Keratinocyte (primary cell): ENCODE data around the gene RALGPS1. TPM values are rescaled to one million over a fixed set of nuclear protein-coding genes. Genes with fewer than 3 reads are reported as not detected.

ENCODE experiments used
- DNase-seq: peaks from one replicate; pipeline ENCODE4 v3.0.0-alpha.2; 2011; ENCODE audit warnings: low read depth, missing footprints, low spot score
- FAIRE-seq: peaks from 2 replicates; lab custom pipeline; 2011; peaks lifted over from hg19 to GRCh38; lab: Jason Lieb, UNC
- H2AFZ ChIP-seq: 2 replicates; pipeline ENCODE4 v1.6.0; 2012; ENCODE audit warnings: low read length, control low read depth, inconsistent platforms; ENCODE audit not compliant: control insufficient read depth
- H3K27ac ChIP-seq: 2 replicates; pipeline ENCODE4 v1.5.1; 2011; ENCODE audit warnings: low read length; ENCODE audit not compliant: control insufficient read depth, insufficient read depth
- H3K27me3 ChIP-seq: 3 replicates; pipeline ENCODE4 v1.6.0; 2011; ENCODE audit warnings: low read length; ENCODE audit not compliant: control insufficient read depth, insufficient read depth; ENCODE audit errors: extremely low read depth
- H3K36me3 ChIP-seq, 2 experiments: 2 replicates in 1 of 2; 3 replicates in 1 of 2; pipeline ENCODE4 v1.5.1; 2011; ENCODE audit warnings: low read length in 2 of 2, mild to moderate bottlenecking in 1 of 2; ENCODE audit not compliant: control insufficient read depth in 2 of 2, insufficient read depth in 2 of 2; ENCODE audit errors: extremely low read depth in 1 of 2
- H3K4me1 ChIP-seq: 3 replicates; pipeline ENCODE4 v1.5.1; 2011; ENCODE audit warnings: low read length; ENCODE audit not compliant: control insufficient read depth, insufficient read depth; ENCODE audit errors: extremely low read depth
- H3K4me2 ChIP-seq: 3 replicates; pipeline ENCODE4 v1.6.0; 2011; ENCODE audit warnings: low read depth, low read length; ENCODE audit not compliant: control insufficient read depth, insufficient read depth; ENCODE audit errors: extremely low read depth
- H3K4me3 ChIP-seq, 3 experiments: fragments of 200-600 bp in 1 of 3; sonication (generic) in 1 of 3; 2 replicates in 2 of 3; 3 replicates in 1 of 3; pipeline ENCODE4 v1.5.1; 2011 to 2016; ENCODE audit warnings: low read length in 3 of 3, mild to moderate bottlenecking in 3 of 3, control low read depth in 2 of 3, inconsistent platforms in 1 of 3, low read depth in 1 of 3, mixed read lengths in 1 of 3, mixed run types in 1 of 3, moderate library complexity in 1 of 3; ENCODE audit not compliant: control insufficient read depth in 2 of 3, insufficient read depth in 2 of 3; ENCODE audit errors: extremely low read depth in 1 of 3
- H3K79me2 ChIP-seq: 2 replicates; pipeline ENCODE4 v1.6.0; 2012; ENCODE audit warnings: low read length; ENCODE audit not compliant: control insufficient read depth, insufficient read depth
- H3K9ac ChIP-seq: 3 replicates; pipeline ENCODE4 v1.6.0; 2011; ENCODE audit warnings: low read length; ENCODE audit not compliant: control insufficient read depth, insufficient read depth; ENCODE audit errors: extremely low read depth
- H3K9me1 ChIP-seq: 3 replicates; pipeline ENCODE4 v1.6.0; 2011; ENCODE audit warnings: low read length; ENCODE audit not compliant: control insufficient read depth, insufficient read depth; ENCODE audit errors: extremely low read depth
- H3K9me3 ChIP-seq: 2 replicates; pipeline ENCODE4 v1.5.1; 2012; ENCODE audit warnings: low read depth, low read length; ENCODE audit not compliant: control insufficient read depth
- H4K20me1 ChIP-seq: 3 replicates; pipeline ENCODE4 v1.6.0; 2011; ENCODE audit warnings: low read length; ENCODE audit not compliant: control insufficient read depth, insufficient read depth; ENCODE audit errors: extremely low read depth
- CTCF ChIP-seq, 3 experiments: IDR thresholded peaks in 1 of 3; conservative IDR thresholded peaks in 1 of 3; optimal IDR thresholded peaks in 1 of 3; 2 replicates in 2 of 3; 3 replicates in 1 of 3; pipeline versions ENCODE3 to v1.5.1; 2011; ENCODE audit warnings: low read length in 3 of 3, mild to moderate bottlenecking in 3 of 3, moderate library complexity in 2 of 3, control low read depth in 1 of 3, inconsistent platforms in 1 of 3; ENCODE audit not compliant: insufficient read depth in 2 of 3; ENCODE audit errors: extremely low read depth in 1 of 3
- EZH2 ChIP-seq: IDR thresholded peaks from one replicate; pipeline ENCODE4 v1.6.1; 2012; ENCODE audit warnings: inconsistent platforms, mild to moderate bottlenecking, low read length, moderate library complexity
- dilution Hi-C: fragments of 300-500 bp; cut with MboI; formaldehyde crosslinking; loops from one replicate; pipeline ENCODE4 v1.7.0; 2020; ENCODE audit warnings: low sequenced_read_pairs; ENCODE audit not compliant: extremely low pct_ligation_motif_present
- polyA plus RNA-seq, 5 experiments: library from polyadenylated mRNA; depleted of rRNA in 3 of 5; stranded (reverse) in 3 of 5; stranded (forward) in 1 of 5; unstranded in 1 of 5; fragments of >200 nt; gene quantifications; 1 replicate in 1 of 5; 2 replicates in 3 of 5; 3 replicates in 1 of 5; pipeline versions ENCODE4 v1.2.1 to v1.2.3, GENCODE V29; 2011 to 2012; ENCODE audit warnings: missing spikeins in 2 of 5, low read depth in 1 of 5, low replicate concordance in 1 of 5

RALGPS1 gene
- polyA plus RNA-seq, 1 donor (not counting 4 experiments of a cell fraction or from before 2014, with no cell fraction given): 0.56 TPM

GRCh38 chr9:127074561-127075548 lies 160.3 kb downstream of the RALGPS1 start:
- Histone ChIP-seq H3K4me3 (no peak overlapping the region), H3K27ac (no peak overlapping the region), H3K4me2 (no peak overlapping the region), H3K9ac (no peak overlapping the region), H3K27me3 (no peaks in the 10 kb centered on the region), H3K9me1 (no peaks in the 10 kb centered on the region), H2AFZ (no peak overlapping the region), H3K9me3 (no peaks in the 10 kb centered on the region), H3K4me1 (no peaks in the 10 kb centered on the region), H3K79me2 (no peaks in the 10 kb centered on the region), H4K20me1 (no peaks in the 10 kb centered on the region), H3K36me3 (no peaks in the 10 kb centered on the region)
- DNase-seq (no peak), FAIRE-seq (no peak)
- TF ChIP-seq EZH2 (no peak), CTCF (optimal IDR thresholded peaks at IDR 0.05 in 1 of 3, IDR thresholded peaks at IDR 0.05 in 1 of 3, conservative IDR thresholded peaks at IDR 0.05 in 1 of 3; ENCODE audit: extremely low read depth in 1 of 3, insufficient read depth in 2 of 3, low read length in 3 of 3) (no peak)
- dilution Hi-C loops: no loop called here

DNA sequence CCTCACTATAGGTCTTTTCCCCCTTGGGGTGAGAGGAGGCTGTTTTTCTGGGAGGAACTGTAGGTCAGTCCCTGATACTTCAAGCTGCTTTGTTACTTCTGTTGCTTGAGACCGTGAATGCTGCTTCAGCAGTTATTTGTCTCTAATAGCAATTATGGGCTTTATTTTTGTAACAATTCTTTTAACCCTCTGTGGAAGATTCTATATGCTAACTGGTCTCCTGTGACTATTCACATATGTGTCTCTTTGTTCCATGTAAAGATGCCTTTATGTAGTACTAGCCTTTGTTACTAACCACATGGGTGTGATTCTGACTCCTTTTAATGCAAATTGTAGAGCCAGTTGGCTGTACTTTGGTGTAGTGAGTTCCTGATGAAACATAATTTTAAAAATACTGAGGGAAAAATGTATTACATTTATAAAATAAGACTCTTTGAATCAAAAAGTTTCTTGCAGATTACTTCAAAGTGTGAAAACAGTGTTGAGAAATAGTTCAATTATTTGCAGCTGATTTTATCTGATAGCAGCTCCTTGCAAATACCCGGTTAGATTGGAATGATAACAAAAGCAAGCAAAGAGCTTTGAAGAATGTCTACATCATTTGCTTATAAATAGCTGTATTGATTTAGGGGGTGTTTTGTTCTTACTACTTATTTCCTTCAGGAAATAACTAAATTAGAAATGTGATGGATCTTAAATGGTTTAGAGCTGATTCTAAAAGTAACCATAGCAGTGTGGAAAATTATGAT lies 161.2 kb downstream of the RALGPS1 start:
- Histone ChIP-seq H2AFZ (no peak overlapping the region), H4K20me1 (no peaks in the 10 kb centered on the region), H3K27me3 (no peaks in the 10 kb centered on the region), H3K79me2 (no peaks in the 10 kb centered on the region), H3K4me1 (no peaks in the 10 kb centered on the region), H3K9ac (no peak overlapping the region), H3K27ac (no peak overlapping the region), H3K4me3 (no peak overlapping the region), H3K9me1 (no peaks in the 10 kb centered on the region), H3K36me3 (no peaks in the 10 kb centered on the region), H3K4me2 (no peak overlapping the region), H3K9me3 (no peaks in the 10 kb centered on the region)
- no peak for DNase-seq
- no peak for FAIRE-seq
- TF ChIP-seq CTCF (optimal IDR thresholded peaks at IDR 0.05 in 1 of 3, IDR thresholded peaks at IDR 0.05 in 1 of 3, conservative IDR thresholded peaks at IDR 0.05 in 1 of 3; ENCODE audit: extremely low read depth in 1 of 3, insufficient read depth in 2 of 3, low read length in 3 of 3): no peak
- no peak for TF ChIP-seq EZH2
- dilution Hi-C loops: no loop called here
